Measurements from ENCODE around the gene PDE11A.

Gene PDE11A

GRCh38 chr2:177596866-177597265, 475.7 kb downstream of the PDE11A start:
- Histone ChIP-seq H3K79me2 (ENCODE audit: insufficient read depth, low read length) (no peaks in the 10 kb centered on the region), H3K9ac (ENCODE audit: low read depth, low read length) (no peak overlapping the region), H3K27ac (ENCODE audit: low read length) (no peak overlapping the region), H4K20me1 (ENCODE audit: insufficient read depth, low read length) (no peaks in the 10 kb centered on the region), H2AFZ (ENCODE audit: low read depth, low read length) (no peak overlapping the region), H3K27me3 (ENCODE audit: insufficient read depth, low read length, poor library complexity) (no peaks in the 10 kb centered on the region), H3K4me2 (ENCODE audit: insufficient read depth, low read length) (no peak overlapping the region), H3K36me3 (ENCODE audit: insufficient read depth, low read length) (no peaks in the 10 kb centered on the region), H3K9me3 (ENCODE audit: insufficient read depth, low read length, severe bottlenecking) (no peaks in the 10 kb centered on the region), H3K4me1 (ENCODE audit: insufficient read depth, low read length) (0 out of 2 replicates have a peak, but pooled peaks cover 3% of the 10 kb centered on the region), H3K4me3 (ENCODE audit: low read depth in 1 of 2, low read length in 2 of 2) (no peak overlapping the region)
- TF ChIP-seq EZH2 (IDR thresholded peaks at IDR 0.05; ENCODE audit: borderline replicate concordance, low read depth, low read length, severe bottlenecking) (no peak), CTCF (IDR thresholded peaks at IDR 0.05; ENCODE audit: borderline replicate concordance, extremely low read depth, low read length, poor library complexity, severe bottlenecking) (no peak)
- ATAC-seq (ENCODE audit: insufficient read depth, low read depth) (no peak), DNase-seq (no peak)

GRCh38 chr2:177595126-177595845, 477.3 kb downstream of the PDE11A start:
- Histone ChIP-seq H3K4me3 (ENCODE audit: low read depth in 1 of 2, low read length in 2 of 2) (no peak overlapping the region), H3K4me2 (ENCODE audit: insufficient read depth, low read length) (no peak overlapping the region), H3K9me3 (ENCODE audit: insufficient read depth, low read length, severe bottlenecking) (no peaks in the 10 kb centered on the region), H3K27me3 (ENCODE audit: insufficient read depth, low read length, poor library complexity) (no peaks in the 10 kb centered on the region), H3K79me2 (ENCODE audit: insufficient read depth, low read length) (no peaks in the 10 kb centered on the region), H2AFZ (ENCODE audit: low read depth, low read length) (no peak overlapping the region), H3K27ac (ENCODE audit: low read length) (no peak overlapping the region), H3K9ac (ENCODE audit: low read depth, low read length) (no peak overlapping the region), H3K4me1 (ENCODE audit: insufficient read depth, low read length) (0 out of 2 replicates have a peak, but pooled peaks cover 3% of the 10 kb centered on the region), H4K20me1 (ENCODE audit: insufficient read depth, low read length) (no peaks in the 10 kb centered on the region), H3K36me3 (ENCODE audit: insufficient read depth, low read length) (no peaks in the 10 kb centered on the region)
- TF ChIP-seq CTCF (IDR thresholded peaks at IDR 0.05; ENCODE audit: borderline replicate concordance, extremely low read depth, low read length, poor library complexity, severe bottlenecking), result no peak
- DNase-seq, result no peak
- ATAC-seq (ENCODE audit: insufficient read depth, low read depth), result no peak

- Histone ChIP-seq H3K4me1 (ENCODE audit: insufficient read depth, low read length) (no peaks in the 10 kb centered on the region), H2AFZ (ENCODE audit: low read depth, low read length) (no peak overlapping the region), H4K20me1 (ENCODE audit: insufficient read depth, low read length) (no peaks in the 10 kb centered on the region), H3K9me3 (ENCODE audit: insufficient read depth, low read length, severe bottlenecking) (no peaks in the 10 kb centered on the region), H3K9ac (ENCODE audit: low read depth, low read length) (no peak overlapping the region), H3K27ac (ENCODE audit: low read length) (no peak overlapping the region), H3K4me3 (ENCODE audit: low read depth in 1 of 2, low read length in 2 of 2) (no peak overlapping the region), H3K36me3 (ENCODE audit: insufficient read depth, low read length) (no peaks in the 10 kb centered on the region), H3K79me2 (ENCODE audit: insufficient read depth, low read length) (no peaks in the 10 kb centered on the region), H3K27me3 (ENCODE audit: insufficient read depth, low read length, poor library complexity) (no peaks in the 10 kb centered on the region), H3K4me2 (ENCODE audit: insufficient read depth, low read length) (no peak overlapping the region)
- no peak for ATAC-seq (ENCODE audit: insufficient read depth, low read depth)
- DNase-seq, result no peak
- TF ChIP-seq EZH2 (IDR thresholded peaks at IDR 0.05; ENCODE audit: borderline replicate concordance, low read depth, low read length, severe bottlenecking), result no peak
- no peak for TF ChIP-seq CTCF (IDR thresholded peaks at IDR 0.05; ENCODE audit: borderline replicate concordance, extremely low read depth, low read length, poor library complexity, severe bottlenecking)
Observed at GRCh38 chr2:177593402-177593801, 479.2 kb downstream of the PDE11A start.

Data from DND-41 (cell line).